Cardiac septum (tissue), 1 donor: ENCODE data around the gene HOXB7. TPM values are rescaled to one million over a fixed set of nuclear protein-coding genes. Genes with fewer than 3 reads are reported as not detected.

ENCODE experiments used
- DNase-seq: peaks from one replicate; pipeline ENCODE4 v3.0.0-alpha.2; 2020; ENCODE audit warnings: low spot score
- intact Hi-C: fragments of 100-400 bp; cut with DNase I; formaldehyde crosslinking; loops from one replicate; pipeline ENCODE4 v1.14.0; 2022
- microRNA-seq: library from miRNA; unstranded; fragments of <30 nt; microRNA quantifications from one replicate; pipeline ENCODE4 v1.2.0, GENCODE V29; 2020
- total RNA-seq: library from RNA; stranded (reverse); fragmentation: NEBNext Ultra II Directional; extraction: Animal tissue kit (Norgen Biotek cat#: 25700); gene quantifications from one replicate; pipeline ENCODE4 v1.2.1, GENCODE V29; 2021
- donor health status: DM: no; HTN: no; CAD: no.

HOXB7 gene
- total RNA-seq, 1 donor from 2014 or later, result 0.22 TPM

DNA sequence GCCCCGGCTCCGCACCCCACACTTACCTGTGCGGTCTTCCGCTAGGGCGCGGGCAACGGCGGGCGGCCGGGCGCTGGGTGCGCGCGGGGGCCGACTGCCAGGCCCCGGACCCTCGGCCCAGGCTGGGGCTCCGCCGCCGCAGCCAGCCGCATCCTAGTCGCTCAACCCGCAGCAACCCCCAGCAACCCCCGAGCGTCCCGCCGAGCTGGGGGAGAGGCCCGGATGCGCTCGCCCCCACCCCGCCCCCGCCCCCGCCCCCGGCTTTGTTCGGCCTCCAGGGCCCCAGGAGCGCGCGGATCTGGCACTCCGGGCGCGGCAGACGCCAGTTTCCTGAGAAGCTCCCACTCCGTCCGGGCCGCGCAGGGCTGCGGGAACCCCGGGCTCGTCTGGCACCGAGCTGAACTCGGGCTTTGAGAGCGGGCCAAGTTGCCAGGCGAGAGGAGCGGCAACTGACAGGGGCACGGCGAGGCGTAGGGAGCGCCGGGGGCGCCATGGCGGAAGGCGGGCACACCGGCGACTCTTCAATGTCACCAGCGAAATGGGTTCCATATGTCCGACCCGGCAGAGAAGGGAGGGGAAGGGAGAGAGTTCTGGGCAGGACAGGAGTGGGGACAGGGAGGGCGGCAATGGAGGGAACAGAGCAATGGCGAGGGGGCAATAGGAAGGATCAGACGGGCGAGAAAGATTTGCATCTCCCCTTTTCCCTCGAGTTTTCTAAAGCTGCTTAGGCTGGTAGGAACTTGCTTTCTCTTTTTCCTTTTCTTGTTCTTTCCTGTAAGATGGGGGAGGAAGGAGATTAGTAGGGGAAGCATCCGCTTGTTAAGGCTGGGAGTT is 46.4 kb downstream of the HOXB7 start:
- no peak for DNase-seq

DNA sequence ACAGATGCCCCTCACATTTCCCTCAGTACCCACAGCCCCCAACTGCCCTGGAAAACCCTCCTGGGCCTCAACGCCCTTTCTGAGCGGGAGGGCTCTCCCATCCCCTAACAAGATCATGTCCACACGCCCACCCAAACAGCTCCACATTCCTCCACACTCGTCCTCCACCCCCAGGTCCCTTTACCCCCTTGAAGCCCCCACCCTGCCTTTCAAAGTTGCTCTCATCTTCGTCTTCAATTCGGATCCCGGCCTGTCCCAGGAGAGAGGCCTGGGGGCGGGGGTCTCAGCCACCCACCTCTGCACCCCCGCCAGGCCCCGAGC is 47.0 kb downstream of the HOXB7 start:
- intact Hi-C loops, result no loop called here
- DNase-seq, result no peak

More for the DNA sequence above, 46.4 kb downstream of the HOXB7 start:
- intact Hi-C loops, result no loop called here

DNA sequence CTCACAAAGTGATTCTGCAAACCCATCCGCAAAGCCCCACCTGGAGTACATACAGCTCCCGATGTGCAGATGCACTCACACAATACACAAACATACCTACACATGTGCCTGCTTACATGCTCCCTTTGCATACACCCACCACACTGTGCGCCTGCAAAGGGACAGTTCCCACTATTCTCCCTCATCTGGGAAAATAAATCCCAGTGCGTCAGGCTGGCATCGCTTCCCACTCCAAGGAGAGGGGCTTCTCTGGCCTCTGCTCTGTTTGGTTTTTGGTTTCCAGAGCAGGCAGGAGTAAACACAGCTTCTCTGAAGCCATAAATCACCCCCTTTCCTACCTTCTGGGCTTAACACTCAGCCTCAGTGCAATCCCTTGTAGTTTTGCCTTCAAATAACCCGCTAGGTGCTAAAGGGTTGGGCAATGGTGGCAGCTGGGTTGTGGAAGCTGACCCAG is 47.4 kb downstream of the HOXB7 start:
- intact Hi-C loops, result no loop called here
- DNase-seq, result no peak

DNA sequence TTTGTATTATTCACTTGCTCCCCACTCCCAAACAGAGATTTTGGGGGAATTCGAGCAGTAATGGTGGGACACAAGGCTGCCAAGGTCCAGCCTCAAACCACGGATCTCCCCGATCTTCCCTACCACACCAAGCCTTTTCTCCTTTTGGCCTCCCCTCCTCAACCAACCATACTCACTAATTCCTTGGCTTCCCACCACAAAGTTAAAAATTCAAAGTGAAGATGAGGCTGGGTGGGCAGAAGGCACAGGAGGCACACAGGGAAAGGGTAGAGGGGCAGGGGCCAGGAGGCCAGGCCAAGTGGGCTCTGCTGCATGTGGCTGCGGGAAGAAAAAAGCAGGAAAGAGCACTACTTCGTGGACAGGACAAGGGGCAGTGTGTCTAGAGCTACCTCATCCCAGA is 47.9 kb downstream of the HOXB7 start:
- DNase-seq, result no peak
- intact Hi-C loops, result no loop called here

DNA sequence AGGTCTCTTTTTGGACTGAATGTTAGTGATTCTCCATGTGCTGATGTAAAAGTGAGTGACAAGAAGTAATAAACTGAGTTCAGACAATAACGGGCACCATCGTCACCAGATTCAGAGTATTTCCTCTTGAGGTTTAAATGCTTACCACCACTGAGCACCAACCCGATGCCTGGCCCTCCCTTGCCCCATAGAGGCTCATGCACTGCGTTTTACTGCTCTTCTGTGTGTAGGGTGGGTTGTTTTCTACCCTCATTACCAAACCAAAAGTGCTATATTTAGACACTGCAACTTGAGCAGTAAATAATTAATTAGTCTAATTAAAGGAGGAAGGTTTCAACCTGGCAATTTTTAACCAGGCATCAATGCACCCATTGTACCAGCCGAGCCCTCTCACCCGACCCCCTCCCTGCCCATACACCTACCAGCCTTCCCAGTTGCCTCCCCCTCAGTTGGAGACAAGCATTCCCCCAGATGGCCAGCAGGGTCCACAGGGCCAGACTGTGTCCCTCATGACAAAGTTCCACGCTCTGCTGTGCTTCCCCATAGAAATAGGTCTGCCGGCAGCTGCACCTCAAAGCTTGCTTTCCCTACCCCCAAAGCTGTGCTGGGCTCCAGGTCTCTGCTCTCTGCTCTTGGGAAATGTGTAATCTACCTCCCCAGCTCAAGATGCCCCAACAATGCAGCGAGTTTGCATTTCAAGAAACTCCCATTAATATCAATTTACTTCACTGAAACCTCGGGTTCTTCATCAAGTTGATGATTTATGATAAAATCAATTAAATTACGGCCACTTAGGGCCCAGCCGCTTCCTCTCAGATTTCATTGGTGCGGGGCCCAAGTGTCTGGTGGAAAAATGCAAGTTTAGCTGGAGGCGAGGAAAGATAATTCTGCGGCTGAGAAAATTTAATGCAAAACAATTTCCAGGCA is 48.7 kb downstream of the HOXB7 start:
- no peak for DNase-seq
- intact Hi-C loops, result no loop called here

DNA sequence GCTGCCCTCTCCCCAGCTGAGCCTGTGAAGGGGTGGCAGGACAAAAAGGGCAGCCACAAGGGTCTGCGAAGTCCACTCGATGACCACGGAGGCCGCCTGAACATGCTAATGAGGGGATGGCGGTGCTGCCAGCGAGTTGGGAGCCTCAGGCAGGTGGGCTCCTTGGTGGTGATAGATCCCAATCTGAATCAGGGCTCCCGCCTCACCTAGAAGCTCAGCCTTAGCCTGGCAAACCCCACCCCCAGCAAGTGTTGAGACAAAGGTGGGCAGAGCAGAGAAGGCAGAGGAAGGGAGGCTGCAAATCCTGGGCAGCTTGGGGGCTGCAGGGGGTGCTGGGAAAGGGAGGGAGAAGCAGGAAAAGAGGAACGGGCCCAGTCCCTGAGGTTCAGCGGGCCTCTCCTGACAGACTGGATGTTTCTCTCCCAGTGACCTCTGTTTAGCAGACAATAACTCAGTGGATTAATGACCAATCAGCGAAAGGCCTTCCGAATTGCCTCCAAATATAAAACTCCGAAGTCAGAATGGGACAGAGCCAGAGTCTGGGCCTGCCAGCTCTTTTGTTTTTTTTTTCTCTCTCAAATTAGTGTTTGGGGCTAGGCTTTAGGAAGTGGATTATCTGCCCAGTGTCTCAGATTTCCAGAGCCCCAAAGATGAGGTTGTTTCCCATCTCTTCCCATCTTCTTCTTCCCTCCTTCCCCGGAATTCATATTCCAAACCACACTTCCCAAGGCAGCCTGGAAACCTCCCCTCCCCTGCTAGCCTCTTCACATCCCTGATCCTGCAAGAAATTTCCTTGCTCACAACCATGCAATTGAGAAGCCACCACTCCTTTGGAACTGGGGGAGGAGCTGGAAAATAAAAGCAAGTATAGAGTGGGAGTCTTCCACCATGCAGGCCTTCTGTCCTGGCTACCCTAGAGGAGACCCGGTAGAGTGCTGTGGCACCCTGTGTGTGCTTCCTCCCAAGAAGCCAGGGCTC is 50.7 kb downstream of the HOXB7 start:
- intact Hi-C loops, result no loop called here
- no peak for DNase-seq

DNA sequence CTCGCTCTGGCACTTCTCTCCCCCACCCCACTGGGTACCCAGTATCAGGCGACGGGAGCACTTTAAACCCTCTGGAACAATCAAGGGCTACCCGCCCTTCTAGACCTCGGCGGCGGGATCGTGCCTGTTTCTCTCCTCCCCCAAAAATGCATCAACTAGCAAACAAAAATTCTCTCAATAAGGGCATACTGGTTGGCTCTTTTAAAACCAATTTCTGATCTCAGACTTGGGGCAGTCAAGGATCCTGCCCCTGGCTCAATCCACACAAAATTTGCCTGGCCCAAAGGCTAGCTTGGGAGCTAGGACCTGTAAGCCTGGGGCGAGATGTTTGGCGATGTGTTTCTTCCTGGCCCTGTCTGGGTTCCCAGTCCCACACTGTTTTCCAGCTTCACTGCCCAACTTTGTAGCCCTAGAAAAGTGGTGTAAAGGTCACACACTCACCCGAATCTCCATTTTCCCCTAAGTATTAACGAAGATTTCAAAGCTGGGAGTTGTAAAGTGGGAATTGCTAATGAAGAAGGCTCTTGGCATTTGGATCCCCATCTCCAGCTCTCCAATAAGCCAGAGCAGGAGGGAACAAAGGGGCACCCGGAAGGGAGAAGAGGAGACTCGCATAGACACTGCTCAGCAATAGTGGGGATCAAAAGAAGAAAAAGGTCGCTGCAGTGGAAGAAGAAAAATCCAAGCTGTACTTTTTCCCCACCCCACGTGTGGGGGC is 51.5 kb downstream of the HOXB7 start:
- no peak for DNase-seq
- intact Hi-C loops, result no loop called here

DNA sequence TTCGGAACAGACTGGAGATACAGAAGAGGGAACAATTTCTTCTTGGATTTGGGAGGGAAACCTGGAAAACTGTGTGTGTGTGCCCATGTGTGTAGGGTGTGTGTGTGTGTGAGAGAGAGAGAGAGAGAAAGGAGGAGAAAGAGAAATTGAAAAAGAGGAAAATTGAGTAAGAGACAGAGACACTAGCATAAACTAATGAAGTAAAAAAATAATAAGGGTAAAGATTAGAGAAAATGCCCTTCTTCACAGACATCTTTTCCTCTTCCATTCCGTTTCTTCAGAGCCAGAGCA is 52.0 kb downstream of the HOXB7 start:
- intact Hi-C loops, result no loop called here
- DNase-seq, result no peak

DNA sequence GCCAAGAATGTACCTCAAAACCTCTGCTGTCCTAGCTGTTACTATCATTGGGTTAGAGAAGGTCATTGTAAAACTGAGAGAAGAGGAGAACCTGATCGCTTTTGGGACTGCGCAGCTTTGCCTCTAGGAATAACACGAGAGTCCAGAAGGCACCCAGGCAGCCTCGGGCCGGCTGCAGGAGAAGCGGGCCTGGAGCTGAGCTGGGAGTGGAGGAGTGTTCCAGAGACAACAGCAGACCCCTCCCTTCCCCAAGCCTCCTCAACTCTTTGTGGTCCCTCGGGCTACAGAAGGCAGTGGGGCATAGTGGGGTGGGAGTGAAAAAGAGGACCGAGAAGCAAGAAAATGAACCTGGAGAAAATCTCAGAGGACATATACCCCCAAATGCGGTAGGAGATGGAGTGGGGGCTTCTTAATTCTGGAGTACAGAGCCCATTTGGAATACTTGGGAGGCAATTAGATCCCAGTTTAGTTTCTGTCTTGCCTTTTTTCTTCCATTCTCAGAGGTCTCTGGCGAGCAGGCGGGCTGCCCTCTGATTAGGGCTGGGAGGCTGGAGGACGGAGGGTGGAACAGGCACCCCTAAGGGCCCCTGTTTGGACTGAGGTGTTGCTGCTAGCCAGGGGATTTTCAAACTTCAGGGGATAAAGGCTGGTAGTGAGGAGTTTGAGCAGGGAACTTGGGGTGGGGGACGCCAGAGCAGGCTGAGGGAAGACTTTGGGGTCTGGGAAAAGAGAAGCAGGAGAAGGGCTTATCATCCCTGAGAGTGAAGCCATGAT is 52.6 kb downstream of the HOXB7 start:
- intact Hi-C loops, result no loop called here

More for the DNA sequence above, 52.6 kb downstream of the HOXB7 start:
- DNase-seq, result no peak

Small RNA genes lying within 50 kb of the gene (microRNA-seq; reads per million reads assigned to microRNA genes)
- not detected for gene MIR196A1

Other genes starting within 250 kb of the HOXB7 start
- gene SKAP1, start 180.8 kb downstream of the HOXB7 start, total RNA-seq, result not detected
- gene HOXB1, start 80.0 kb downstream of the HOXB7 start, total RNA-seq, result not detected
- 4.9 TPM for gene HOXB2, start 65.9 kb downstream of the HOXB7 start, total RNA-seq
- 1.6 TPM for gene HOXB4, start 32.7 kb downstream of the HOXB7 start, total RNA-seq
- gene HOXB3, start 20.8 kb downstream of the HOXB7 start, total RNA-seq, result 4.2 TPM
- gene HOXB5, start 17.2 kb downstream of the HOXB7 start, total RNA-seq, result not detected
- gene HOXB6, start 6.0 kb downstream of the HOXB7 start, total RNA-seq, result 0.92 TPM
- gene HOXB8, start 4.3 kb upstream of the HOXB7 start, total RNA-seq, result not detected
- gene HOXB9, start 15.3 kb upstream of the HOXB7 start, total RNA-seq, result not detected
- not detected for gene PRAC1, start 111.5 kb upstream of the HOXB7 start, total RNA-seq
- not detected for gene PRAC2, start 112.2 kb upstream of the HOXB7 start, total RNA-seq
- gene HOXB13, start 117.7 kb upstream of the HOXB7 start, total RNA-seq, result 0.05 TPM
- gene TTLL6, start 206.2 kb upstream of the HOXB7 start, total RNA-seq, result not detected
- 163 TPM for gene CALCOCO2, start 220.0 kb upstream of the HOXB7 start, total RNA-seq